K562 (cell line): Measurements from ENCODE around the gene TMEM209.

Experiments
- BRF2 ChIP-seq: IDR thresholded peaks from 3 replicates; pipeline ENCODE4 v1.6.1; 2011; ENCODE audit warnings: borderline replicate concordance, mild to moderate bottlenecking; ENCODE audit not compliant: insufficient read length, insufficient read depth
- POLR2A ChIP-seq: fragments of 450-650 bp; conservative IDR thresholded peaks from 2 replicates; pipeline ENCODE4 v1.6.1; 2016
- SPI1 ChIP-seq: IDR thresholded peaks from 2 replicates; pipeline ENCODE4 v1.6.1; 2011; ENCODE audit warnings: low read depth, low read length, control low read depth, borderline replicate concordance
- SRSF3 ChIP-seq: fragments of 200-400 bp; formaldehyde crosslinking; IDR thresholded peaks from 2 replicates; pipeline ENCODE4 v1.6.1; 2016; ENCODE audit warnings: mild to moderate bottlenecking, low read length, moderate library complexity; ENCODE audit not compliant: insufficient read depth

- TF ChIP-seq POLR2A (no peak), SPI1 (no peak), SRSF3 (no peak), BRF2 (no peak)
Observed at GRCh38 chr7:130131191-130131834, 73.9 kb downstream of the TMEM209 start.
